GM18499 (cell line): Measurements from ENCODE around the gene ORM1.
"Not testable (repeated sequence)": the region's sequence is repeated elsewhere in the genome, so short reads cannot be mapped to it uniquely, and the experiment has no call there.

Experiments
- ATAC-seq: cut with Tn5 transposase; IDR thresholded peaks from one replicate; pipeline ENCODE4 v1.9.1; 2021; ENCODE audit warnings: moderate number of reproducible peaks; ENCODE audit not compliant: insufficient read depth, unreplicated experiment

Gene ORM1

DNA sequence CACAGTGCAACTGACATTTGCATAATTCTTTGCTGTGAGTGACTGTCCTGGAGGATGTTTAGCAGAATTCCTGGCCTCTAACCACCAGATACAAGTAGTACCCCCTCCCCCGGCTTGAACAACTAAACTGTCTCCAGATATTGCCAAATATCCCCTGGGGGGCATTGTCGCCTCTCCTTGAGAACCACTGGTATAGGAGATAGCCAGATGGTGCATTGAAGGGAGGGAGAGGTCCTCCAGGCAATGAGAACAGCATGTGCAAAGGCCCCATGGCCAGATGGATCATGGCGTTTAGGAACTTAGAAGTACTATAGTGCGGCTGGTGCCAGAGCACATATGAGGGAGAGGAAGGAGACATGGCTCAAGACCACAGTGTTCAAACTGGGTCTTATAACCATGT, 18.9 kb upstream of the ORM1 start:
- no peak for ATAC-seq

DNA sequence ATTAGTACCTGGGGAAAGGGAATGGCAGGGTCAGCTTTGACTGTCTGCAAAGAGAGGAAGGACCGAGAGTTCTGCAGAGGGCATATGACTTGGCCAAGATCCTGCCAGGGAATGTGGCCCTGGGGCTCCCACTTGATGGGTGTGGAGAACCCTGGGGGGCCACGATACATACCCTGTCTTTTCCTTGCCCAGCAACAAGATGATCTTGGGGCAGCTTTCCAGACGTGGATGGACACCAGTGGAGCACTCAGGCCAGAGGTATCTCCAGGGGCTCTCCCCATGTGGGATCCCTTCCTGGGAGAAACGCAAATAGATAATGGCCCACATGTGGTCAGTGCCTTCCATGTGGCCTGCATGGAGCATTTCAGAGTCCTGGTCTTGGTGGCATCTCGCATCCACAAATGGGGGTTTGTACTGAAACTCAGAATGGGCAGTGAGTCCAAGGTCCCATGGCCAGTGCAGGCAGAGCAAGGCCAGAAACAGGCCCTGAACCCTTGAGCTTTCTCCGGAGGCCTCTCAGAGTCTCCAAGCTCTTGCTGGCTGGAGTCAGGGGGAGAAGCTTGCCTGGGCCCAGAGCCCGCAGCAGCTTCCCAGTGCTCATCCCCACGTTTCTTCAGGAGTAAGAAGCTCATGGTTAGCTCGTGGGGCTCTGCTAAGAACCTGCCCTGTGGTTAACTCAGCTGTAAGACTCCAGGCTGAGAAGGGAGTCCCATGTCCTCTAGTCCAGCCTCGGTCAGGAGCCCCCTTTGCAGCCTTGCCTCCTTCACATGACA, 18.3 kb upstream of the ORM1 start:
- ATAC-seq, result no peak

DNA sequence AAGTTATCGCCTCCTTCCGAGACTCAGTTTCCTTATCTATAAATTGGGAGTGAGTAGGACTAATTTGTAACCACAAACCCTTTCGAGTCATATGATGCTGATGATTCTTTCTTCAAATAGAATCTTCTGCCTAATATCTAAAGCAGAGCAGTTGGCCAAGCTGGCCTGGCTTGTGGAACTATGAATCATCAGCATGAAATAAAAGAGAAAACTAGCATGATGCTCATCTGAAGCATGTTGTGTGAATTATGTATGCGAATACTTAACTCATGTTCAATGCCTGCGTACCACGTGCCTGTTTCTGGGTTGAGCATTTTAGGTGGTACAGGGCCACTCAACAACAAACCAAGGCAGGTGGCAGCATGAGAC, 15.0 kb upstream of the ORM1 start:
- ATAC-seq, result no peak

DNA sequence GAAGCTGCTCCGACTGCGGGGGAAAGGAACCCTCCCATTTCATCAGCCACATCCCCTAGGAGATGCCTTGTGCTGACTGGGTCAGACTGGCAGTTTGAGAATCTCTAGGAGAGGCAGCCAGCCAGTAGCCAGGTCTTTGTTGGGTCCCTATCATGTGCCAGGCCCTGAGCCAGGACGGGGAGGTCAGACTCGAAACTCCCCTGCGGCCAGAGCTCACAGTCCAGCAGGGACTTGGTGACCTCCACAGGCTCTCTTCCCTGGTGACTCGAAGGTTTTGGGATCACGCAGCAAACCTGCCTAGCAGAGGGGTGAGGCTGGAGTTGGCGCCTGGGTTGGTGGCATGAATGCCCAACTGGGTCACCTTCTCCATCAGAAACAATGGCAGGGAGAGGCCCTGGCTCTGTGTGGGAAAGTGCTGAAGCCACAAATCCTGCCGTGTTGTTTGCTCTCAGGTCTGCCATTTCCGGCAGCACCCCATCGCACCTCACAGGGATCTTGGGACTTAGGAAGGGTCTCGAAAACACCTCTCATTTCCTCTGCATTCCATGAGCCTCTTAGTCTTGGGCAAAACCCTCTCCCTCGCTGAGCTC, 14.4 kb upstream of the ORM1 start:
- ATAC-seq, result no peak

DNA sequence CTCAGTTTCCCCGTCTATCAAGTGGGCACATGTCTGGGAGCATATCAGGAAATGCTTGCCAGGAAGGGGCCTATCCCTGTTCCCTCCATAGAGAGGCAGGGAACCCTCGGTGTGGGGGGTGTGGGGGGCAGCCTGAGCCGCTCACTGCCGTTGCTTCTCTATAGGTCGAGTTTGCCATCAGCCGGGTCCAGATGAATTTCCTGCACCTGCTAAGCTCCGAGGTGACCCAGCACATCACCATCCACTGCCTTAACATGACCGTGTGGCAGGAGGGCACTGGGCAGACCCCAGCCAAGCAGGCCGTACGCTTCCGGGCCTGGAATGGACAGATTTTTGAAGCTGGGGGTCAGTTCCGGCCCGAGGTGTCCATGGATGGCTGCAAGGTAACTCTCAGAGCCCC, 13.8 kb upstream of the ORM1 start:
- no peak for ATAC-seq

DNA sequence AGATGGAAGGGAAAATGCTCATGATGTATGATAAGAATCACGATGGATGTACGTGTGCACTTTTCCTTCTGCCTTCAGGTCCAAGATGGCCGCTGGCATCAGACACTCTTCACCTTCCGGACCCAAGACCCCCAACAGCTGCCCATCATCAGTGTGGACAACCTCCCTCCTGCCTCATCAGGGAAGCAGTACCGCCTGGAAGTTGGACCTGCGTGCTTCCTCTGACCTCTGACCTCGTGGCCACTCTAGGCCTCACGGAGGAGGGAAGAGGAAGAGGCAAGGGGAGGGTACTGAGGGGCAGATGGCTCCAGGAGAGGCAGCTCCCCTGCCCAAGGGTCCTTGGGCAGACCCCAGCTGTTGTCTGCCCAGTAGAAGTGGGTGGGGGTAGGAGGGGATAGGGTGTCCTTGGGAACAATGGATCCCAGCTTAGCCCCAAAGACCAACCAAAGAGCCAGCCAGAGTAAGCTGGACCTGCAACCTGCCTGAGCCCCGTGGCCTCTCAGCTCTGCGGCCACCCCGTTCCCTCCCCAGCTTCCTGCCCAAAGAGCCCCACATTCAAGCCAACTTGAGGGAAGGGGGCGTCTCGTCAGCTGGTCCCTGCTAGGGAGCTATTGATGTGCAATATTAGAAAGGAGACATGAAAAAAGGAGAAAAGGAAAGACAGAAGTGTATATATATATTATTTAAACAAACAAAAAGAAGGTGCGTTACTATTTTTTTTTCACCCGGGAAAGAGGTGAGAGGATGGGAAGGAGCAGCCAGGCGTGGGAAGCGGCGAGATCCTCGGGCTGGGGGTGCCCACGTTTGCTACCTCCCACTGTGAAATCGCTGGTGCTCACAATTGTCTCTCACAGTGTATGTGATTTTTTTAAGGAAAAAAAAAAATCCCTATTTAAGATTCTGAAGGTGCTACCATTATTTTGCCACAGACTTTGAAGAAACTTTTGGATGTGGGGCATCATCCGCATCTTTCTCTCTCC, 12.1 kb upstream of the ORM1 start:
- ATAC-seq, result no peak

DNA sequence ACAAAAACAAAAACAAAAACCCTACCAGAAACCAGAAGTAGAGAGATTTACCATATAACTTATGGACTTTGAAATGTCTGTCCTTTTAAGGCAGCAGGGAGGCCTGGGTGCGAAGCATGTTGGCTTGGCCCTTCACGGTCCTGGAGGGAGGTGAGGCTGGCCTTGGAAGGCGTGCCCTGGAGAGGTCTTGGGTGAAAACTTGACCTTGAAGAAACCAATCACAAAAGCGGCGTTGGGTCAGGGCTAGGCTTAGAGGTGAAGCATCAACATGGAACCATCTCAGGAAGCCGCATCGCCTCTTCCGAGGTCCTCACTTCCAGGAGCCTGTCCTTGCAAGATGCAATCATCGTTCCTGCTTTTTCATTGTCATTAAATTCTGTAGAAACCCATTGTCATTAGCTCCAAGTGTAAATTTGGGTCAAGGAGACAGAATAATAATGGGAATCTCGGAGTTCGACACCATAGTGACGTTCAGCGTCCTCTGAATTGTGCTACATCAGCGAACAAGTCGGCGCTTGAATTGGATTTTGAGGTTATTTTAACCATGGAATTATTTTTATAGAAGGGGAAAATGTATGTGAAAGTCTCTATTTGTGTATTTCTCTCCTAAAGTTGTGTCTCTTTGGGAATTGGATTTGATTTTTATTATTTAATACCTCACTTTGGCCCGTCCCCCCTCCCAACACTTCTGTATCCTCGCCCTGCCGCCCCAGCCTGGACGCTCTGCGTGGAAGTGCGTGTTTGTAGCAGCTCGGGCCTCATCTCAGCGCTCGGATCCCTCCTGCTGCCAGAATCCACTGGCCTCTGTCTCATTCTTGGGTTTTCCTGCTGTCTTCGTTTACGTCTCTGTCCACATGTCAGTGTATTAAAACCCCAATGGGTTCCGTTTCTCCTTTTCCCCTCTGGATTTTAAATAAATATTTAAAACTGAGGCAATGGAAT, 11.1 kb upstream of the ORM1 start:
- ATAC-seq, result no peak

DNA sequence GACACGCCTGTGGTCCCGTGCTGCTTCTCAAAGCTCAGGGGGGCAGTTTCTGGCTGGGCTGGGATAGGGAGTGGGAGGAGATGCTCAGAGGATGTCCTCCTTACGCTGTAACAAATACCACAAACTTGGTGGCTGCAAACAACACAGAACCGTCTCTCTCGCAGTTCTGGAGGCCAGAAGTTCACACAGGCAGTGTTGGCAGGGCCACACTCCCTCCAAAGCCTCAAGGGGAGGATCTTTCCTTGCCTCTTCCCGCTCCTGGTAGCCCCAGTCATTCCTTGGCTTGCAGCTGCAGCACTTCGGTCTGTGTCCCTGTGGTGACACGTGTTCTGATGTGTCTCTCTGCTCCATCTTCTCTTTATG, 10.4 kb upstream of the ORM1 start:
- no peak for ATAC-seq

DNA sequence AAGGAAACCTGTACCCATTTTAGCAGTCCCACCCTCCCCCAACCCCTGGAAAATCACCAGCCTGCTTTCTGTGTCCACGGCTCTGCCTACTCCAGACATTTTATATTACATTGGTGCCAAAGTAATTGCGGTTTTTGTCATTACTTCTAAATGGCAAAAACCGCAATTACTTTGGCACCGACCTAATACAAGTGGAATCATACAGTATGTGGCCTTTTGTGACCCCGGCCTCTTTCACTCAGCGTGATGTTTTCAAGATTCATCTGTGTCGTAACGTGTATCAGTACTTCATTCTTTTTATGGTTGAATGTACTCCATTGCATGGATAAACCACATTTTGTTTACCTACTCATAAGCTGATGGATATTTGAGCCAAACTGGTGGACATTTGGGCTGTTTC, 9.7 kb upstream of the ORM1 start:
- no peak for ATAC-seq

DNA sequence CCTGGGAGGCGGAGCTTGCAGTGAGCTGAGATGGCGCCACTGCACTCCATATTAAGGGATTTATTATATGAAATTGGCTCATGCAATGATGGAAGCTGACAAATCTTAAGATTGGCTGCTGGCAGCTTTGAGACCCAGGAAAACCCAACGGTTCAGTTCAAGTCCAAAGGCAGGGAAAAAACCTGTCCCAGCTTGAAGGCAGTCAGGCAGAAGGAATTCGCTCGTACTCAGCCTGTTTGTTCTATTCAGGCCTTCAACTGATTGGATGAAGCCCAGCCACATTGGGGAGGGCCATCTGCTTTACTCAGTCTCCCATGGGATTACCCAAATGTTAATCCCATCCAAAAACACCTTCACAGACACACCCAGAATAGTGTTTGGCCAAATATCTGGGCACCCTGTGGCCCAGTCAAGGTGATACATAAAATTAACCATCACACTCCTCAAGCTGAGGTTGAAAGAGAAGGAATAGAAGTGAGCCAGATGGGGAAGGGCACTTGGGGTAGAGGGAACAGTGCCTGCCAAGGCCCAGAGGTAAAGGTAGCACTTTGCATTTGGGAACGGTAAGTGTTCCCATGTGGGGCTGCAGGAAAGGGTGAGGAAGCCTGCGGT, 8.5 kb upstream of the ORM1 start:
- ATAC-seq, result no peak

DNA sequence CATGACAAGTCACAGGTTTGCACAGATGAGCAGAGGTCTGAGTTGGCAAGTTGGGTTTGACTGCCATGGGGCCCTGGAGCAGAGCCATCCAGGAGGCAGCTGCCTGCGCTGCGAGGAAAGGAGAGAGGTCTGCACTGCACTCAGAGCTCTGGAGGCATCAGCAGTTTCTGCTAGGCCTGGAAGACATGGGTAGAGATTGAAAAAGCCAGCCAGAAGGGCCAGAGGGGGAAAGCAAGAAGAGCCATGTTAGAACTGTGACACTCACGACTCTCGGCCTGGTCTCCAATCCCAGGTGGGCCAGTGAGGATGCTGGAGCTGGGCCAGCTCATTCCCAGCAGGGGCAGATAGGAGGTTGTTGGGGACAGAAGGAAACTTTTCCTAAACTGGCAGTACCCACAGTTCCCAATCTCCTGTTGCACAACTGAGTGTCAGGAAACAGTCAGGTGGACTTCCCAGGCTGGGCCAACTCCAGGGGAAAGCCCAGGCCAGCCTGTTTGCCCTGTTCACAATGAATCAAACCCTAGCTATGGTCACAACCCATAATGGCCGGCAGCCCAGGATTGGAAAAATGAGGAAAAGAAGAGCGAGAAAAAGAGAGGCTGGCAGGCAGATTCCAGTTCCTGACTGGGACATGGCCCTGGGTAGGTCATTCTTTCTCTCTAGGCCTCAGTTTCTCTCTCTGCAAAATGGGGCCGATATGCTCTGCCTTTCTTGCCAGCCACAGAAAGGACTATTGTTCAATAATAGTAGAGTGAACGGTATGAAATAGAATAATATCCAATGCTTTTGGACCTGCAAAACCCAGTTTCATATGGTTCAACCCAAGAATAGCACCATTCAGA, 7.8 kb upstream of the ORM1 start:
- no peak for ATAC-seq

DNA sequence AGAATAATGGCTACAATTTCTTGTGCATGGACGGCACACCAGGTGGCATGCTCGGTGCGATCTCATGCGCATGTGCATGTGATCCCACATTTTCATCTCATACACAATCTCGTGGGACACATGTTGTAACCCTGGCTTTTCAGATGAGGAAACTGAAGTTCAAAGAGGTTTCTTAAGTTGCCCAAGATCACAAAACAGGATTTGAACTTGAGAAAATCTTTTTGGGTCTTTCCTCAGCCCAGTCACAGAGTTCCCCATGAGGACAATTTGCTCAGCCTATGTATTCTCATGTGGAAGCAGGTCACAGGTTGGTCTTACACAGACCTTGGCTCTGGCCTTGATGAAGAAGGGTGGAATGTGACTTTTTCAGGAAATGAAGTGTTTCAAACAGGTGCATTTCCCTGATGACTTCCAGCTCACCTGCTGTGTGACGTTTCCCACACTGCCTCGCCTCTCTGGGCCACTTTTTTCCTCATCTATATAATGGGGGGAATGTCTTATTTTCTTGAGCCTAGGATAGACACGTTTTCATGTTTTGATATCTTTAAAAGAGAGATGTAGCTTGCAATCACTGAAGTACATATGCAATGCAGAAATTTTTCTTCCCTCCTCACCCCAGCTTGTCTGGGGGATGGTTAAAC, 7.1 kb upstream of the ORM1 start:
- no peak for ATAC-seq

DNA sequence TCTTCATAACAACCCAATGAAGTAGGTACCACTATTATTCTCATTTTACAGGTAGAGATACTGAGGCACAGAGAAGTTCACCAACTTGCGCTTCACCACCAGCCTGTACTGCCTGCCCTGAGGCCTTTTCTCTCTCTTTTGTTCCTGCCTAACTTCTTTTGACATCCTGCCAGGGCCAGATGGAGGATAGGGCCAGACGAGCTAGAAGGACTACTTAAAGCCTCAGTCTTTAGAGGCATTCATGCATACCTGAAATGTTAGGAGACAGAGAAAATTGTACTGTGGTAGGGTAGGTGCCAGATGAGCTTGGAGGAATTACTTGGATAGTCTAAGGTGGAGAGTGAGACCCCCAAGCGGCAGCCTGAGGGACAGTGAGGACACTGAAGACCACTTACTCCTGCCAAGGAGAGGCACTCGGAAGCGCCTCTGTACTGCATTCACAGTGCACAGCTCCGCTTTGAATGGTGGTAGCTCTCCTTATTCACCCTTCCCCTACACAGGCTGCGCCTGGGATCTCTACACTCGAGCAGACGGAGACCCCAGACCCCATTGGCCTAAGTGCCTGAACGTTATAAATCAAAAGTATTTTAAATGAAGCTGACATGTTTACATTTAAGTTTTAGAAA, 6.2 kb upstream of the ORM1 start:
- no peak for ATAC-seq

DNA sequence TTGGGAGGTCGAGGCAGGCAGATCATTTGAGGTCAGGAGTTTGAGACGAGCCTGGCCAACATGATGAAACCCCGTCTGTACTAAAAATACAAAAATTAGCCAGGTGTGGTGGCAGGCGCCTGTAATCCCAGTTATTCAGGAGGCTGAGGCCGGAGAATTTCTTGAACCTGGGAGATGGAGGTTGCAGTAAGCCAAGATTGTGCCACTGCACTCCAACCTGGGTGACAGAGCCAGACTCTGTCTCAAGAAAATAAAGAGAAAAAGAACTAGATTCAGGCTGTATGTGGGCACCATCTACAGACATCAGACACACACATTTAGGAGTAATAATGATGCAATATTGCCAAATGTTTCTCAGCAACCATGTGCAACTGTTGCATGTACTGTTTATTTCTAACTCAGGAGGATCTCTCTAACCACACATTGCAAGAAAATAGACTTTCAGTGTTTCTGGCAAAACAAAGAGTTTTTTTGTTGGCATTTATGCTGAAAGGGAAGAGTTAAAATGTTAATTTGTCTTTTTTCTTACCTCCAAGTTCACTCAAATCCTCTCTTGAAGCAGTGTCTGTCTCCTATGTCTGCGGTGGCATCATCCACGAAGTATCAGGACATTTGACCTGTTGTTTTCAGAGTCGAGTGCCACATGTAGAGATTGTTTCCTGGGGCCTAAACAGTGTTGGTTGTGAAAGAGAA, 5.1 kb upstream of the ORM1 start:
- no peak for ATAC-seq

DNA sequence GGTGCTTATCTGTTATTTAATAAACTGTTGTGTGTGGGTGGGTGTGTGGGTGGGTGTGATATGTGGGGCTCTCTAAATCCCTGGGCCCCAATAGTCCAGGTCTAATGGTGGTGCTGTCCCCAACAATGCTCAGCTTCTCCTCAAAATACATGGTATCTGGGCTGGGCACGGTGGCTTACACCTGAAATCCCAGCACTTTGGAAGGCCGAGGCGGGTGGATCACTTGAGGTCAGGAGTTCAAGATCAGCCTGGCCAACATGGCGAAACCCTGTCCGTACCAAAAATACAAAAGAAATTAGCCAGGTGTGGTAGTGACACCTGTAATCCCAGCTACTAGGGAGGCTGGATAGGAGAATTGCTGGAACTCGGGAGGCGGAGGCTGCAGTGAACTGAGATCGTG, 4.5 kb upstream of the ORM1 start:
- ATAC-seq, result no peak

DNA sequence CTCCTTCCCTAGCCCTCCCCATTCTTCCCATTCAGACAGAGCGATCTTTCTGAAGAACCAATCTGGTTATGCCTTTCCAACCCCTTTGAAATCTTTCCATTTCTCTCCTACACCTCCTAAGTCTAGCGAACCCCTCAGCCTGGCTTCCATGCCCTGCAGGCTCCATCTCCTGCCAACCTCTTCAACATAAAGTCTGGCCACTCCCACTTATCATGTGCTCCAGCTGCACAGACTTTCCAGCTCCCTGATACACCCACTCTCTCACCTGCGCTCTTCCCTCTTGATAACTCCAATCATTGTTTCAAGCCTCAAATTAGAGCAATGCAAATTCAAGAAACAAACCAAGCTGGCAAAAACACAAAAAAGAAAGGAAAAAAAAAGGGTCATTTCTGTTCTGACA, 3.8 kb upstream of the ORM1 start:
- no peak for ATAC-seq

DNA sequence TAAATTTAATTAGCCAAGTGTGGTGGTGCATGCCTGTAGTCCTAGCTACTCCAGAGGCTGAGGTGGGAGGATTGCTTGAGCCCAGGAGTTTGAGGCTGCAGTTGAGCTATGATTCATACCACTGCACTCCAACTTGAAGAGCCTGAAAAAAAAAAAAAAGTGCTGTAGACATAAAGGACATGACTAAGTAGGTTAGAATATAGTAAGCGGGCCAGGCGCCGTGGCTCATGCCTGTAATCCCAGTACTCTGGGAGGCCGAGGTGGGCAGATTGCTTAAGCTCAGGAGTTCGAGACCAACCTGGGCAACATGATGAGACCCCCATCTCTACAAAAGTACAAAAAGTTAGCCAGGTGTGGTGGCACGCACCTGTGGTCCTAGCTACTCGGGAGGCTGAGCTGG, 2.2 kb upstream of the ORM1 start:
- not testable (repeated sequence) for ATAC-seq
